NB4 (cell line): ENCODE data around the gene PPARA.

Experiments used
- CTCF ChIP-seq: IDR thresholded peaks from one replicate; pipeline ENCODE4 v1.5.1; 2012; ENCODE audit warnings: low read depth, low read length
- MAX ChIP-seq: IDR thresholded peaks from 2 replicates; pipeline ENCODE4 v1.6.1; 2011; ENCODE audit warnings: low read depth, low read length
- POLR2A ChIP-seq: IDR thresholded peaks from 2 replicates; pipeline ENCODE4 v1.6.1; 2011; ENCODE audit warnings: mild to moderate bottlenecking; ENCODE audit not compliant: insufficient read length; ENCODE audit errors: extremely low read depth

GRCh38 chr22:46183733-46184132 is 33.4 kb downstream of the PPARA start:
- TF ChIP-seq POLR2A, result no peak
- no peak for TF ChIP-seq CTCF
- TF ChIP-seq MAX, result no peak
